Measurements from ENCODE around the gene TUBB2B. TPM values are rescaled to one million over a fixed set of nuclear protein-coding genes. Genes with fewer than 3 reads are reported as not detected.

TUBB2B gene
- polyA plus RNA-seq, 3 donors: 0.15 to 3.5 TPM; not detected in 1

DNA sequence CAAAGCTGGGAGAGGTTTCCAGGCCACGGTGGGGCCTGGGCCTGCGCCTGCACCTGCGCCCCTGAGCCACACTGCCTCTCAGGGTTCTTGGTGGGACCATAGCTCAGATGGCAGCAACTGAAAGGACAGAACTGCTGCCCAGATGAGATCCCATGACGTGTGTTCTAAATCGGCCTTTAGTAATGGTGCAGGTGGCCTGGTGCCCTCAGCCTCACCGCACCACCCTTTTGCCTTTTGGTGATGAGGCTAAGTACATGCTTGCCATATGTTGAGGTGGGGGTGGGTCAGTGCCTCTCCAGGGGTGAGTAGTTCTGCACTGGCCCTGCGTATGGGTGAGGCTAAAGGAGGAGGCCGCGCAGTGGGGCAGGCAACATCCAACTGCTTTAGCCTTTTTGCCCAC lies 38.7 kb upstream of the TUBB2B start:
- no peaks in the 10 kb centered on the region for H3K9me3 Mint-ChIP-seq
- H2AFZ ChIP-seq (ENCODE audit: insufficient read depth, low read depth, low read length, poor library complexity, severe bottlenecking): no peak overlapping the region
- TF ChIP-seq, protein P1, sequence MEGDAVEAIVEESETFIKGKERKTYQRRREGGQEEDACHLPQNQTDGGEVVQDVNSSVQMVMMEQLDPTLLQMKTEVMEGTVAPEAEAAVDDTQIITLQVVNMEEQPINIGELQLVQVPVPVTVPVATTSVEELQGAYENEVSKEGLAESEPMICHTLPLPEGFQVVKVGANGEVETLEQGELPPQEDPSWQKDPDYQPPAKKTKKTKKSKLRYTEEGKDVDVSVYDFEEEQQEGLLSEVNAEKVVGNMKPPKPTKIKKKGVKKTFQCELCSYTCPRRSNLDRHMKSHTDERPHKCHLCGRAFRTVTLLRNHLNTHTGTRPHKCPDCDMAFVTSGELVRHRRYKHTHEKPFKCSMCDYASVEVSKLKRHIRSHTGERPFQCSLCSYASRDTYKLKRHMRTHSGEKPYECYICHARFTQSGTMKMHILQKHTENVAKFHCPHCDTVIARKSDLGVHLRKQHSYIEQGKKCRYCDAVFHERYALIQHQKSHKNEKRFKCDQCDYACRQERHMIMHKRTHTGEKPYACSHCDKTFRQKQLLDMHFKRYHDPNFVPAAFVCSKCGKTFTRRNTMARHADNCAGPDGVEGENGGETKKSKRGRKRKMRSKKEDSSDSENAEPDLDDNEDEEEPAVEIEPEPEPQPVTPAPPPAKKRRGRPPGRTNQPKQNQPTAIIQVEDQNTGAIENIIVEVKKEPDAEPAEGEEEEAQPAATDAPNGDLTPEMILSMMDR (IDR thresholded peaks at IDR 0.05): no peak
- H3K4me1 Mint-ChIP-seq: peaks cover 13% of the 10 kb centered on the region
- H3K9me3 ChIP-seq (replicated peaks in 1 of 2; ENCODE audit: control insufficient read depth in 1 of 2, insufficient read depth in 1 of 2, low read length in 2 of 2): no peaks in the 10 kb centered on the region
- no peak overlapping the region for H3K4me3 ChIP-seq (replicated peaks in 1 of 3; ENCODE audit: low read depth in 2 of 3, low read length in 3 of 3)
- intact Hi-C loops (cut with micrococcal nuclease): no loop called here
- H3K4me2 ChIP-seq (replicated peaks; ENCODE audit: extremely low read depth, low read length, poor library complexity, severe bottlenecking): no peak overlapping the region
- no peak overlapping the region for H3K9ac ChIP-seq (ENCODE audit: insufficient read depth, low read length, poor library complexity, severe bottlenecking)
- no peaks in the 10 kb centered on the region for H3K4me1 ChIP-seq (ENCODE audit: control insufficient read depth in 1 of 2, insufficient read depth in 2 of 2, low read length in 2 of 2)
- H3K27me3 Mint-ChIP-seq (ENCODE audit: low read depth in 3 of 3): no peaks in the 10 kb centered on the region
- no peak overlapping the region for H3K27ac Mint-ChIP-seq
- no peak for DNase-seq
- no peaks in the 10 kb centered on the region for H3K27me3 ChIP-seq (ENCODE audit: control insufficient read depth in 2 of 2, insufficient read depth in 2 of 2, low read length in 2 of 2)
- H3K79me2 ChIP-seq (ENCODE audit: insufficient read depth, low read length): peaks cover 30% of the 10 kb centered on the region
- peaks cover 53 to 73% of the 10 kb centered on the region in 2 donors for H3K36me3 Mint-ChIP-seq
- H4K20me1 ChIP-seq (ENCODE audit: insufficient read depth, low read length): peaks cover 54% of the 10 kb centered on the region
- H3K27ac ChIP-seq (ENCODE audit: low read depth in 1 of 2, low read length in 2 of 2): no peak overlapping the region
- 60% methylated on average over 5 of the region's 9 CpGs for WGBS (ENCODE audit: insufficient coverage)
- H3K4me3 Mint-ChIP-seq: no peak overlapping the region
- H3K36me3 ChIP-seq (replicated peaks in 1 of 2; ENCODE audit: control insufficient read depth in 1 of 2, insufficient read depth in 2 of 2, low read length in 2 of 2): peaks cover 36 to 74% of the 10 kb centered on the region in 2 donors

- Mint-ChIP-seq H3K4me3 (no peak overlapping the region), H3K27me3 (ENCODE audit: low read depth in 3 of 3) (no peaks in the 10 kb centered on the region), H3K9me3 (no peaks in the 10 kb centered on the region), H3K4me1 (peaks cover 18% of the 10 kb centered on the region), H3K27ac (no peak overlapping the region), H3K36me3 (peaks cover 52 to 73% of the 10 kb centered on the region in 2 donors)
- Histone ChIP-seq H3K27ac (ENCODE audit: low read depth in 1 of 2, low read length in 2 of 2) (no peak overlapping the region), H3K4me2 (replicated peaks; ENCODE audit: extremely low read depth, low read length, poor library complexity, severe bottlenecking) (no peak overlapping the region), H3K9me3 (replicated peaks in 1 of 2; ENCODE audit: control insufficient read depth in 1 of 2, insufficient read depth in 1 of 2, low read length in 2 of 2) (no peaks in the 10 kb centered on the region), H3K9ac (ENCODE audit: insufficient read depth, low read length, poor library complexity, severe bottlenecking) (no peak overlapping the region), H2AFZ (ENCODE audit: insufficient read depth, low read depth, low read length, poor library complexity, severe bottlenecking) (no peak overlapping the region), H3K27me3 (ENCODE audit: control insufficient read depth in 2 of 2, insufficient read depth in 2 of 2, low read length in 2 of 2) (no peaks in the 10 kb centered on the region), H4K20me1 (ENCODE audit: insufficient read depth, low read length) (peaks cover 55% of the 10 kb centered on the region), H3K79me2 (ENCODE audit: insufficient read depth, low read length) (peaks cover 34% of the 10 kb centered on the region), H3K36me3 (replicated peaks in 1 of 2; ENCODE audit: control insufficient read depth in 1 of 2, insufficient read depth in 2 of 2, low read length in 2 of 2) (peaks cover 33 to 69% of the 10 kb centered on the region in 2 donors), H3K4me3 (replicated peaks in 1 of 3; ENCODE audit: low read depth in 2 of 3, low read length in 3 of 3) (no peak overlapping the region), H3K4me1 (ENCODE audit: control insufficient read depth in 1 of 2, insufficient read depth in 2 of 2, low read length in 2 of 2) (peaks cover 2% of the 10 kb centered on the region in 2 donors)
- DNase-seq: no peak
- 84% methylated on average over 8 of the region's 9 CpGs for WGBS (ENCODE audit: insufficient coverage)
- intact Hi-C loops (cut with micrococcal nuclease): no loop called here
- TF ChIP-seq, protein P1 (IDR thresholded peaks at IDR 0.05): no peak
Observed at GRCh38 chr6:3265671-3266070, 38.2 kb upstream of the TUBB2B start.

Measured in CD14-positive monocyte (primary cell).